Stimulated activated naive CD8-positive, alpha-beta T cell treated with anti-CD3 and anti-CD28 coated beads, Interleukin-15, Interleukin-2, amounts not matched to agents 100 ng/mL and 50 ng/mL, for 24 hours (primary cell): ENCODE data around the gene A3GALT2.

Source experiments
- H3K27ac Mint-ChIP-seq: one replicate; pipeline ENCODE4 v1.8.0; 2021; ENCODE audit warnings: mild to moderate bottlenecking, mixed read lengths
- H3K27me3 Mint-ChIP-seq: one replicate; pipeline ENCODE4 v1.8.0; 2021; ENCODE audit warnings: mixed read lengths
- H3K36me3 Mint-ChIP-seq: one replicate; pipeline ENCODE4 v1.8.0; 2021; ENCODE audit warnings: low read depth, mixed read lengths
- H3K4me1 Mint-ChIP-seq: one replicate; pipeline ENCODE4 v1.8.0; 2021; ENCODE audit warnings: low read depth, mixed read lengths
- H3K4me3 Mint-ChIP-seq: one replicate; pipeline ENCODE4 v1.8.0; 2021; ENCODE audit warnings: mild to moderate bottlenecking, mixed read lengths
- H3K9me3 Mint-ChIP-seq: one replicate; pipeline ENCODE4 v1.8.0; 2021; ENCODE audit warnings: mixed read lengths

A3GALT2 gene

DNA sequence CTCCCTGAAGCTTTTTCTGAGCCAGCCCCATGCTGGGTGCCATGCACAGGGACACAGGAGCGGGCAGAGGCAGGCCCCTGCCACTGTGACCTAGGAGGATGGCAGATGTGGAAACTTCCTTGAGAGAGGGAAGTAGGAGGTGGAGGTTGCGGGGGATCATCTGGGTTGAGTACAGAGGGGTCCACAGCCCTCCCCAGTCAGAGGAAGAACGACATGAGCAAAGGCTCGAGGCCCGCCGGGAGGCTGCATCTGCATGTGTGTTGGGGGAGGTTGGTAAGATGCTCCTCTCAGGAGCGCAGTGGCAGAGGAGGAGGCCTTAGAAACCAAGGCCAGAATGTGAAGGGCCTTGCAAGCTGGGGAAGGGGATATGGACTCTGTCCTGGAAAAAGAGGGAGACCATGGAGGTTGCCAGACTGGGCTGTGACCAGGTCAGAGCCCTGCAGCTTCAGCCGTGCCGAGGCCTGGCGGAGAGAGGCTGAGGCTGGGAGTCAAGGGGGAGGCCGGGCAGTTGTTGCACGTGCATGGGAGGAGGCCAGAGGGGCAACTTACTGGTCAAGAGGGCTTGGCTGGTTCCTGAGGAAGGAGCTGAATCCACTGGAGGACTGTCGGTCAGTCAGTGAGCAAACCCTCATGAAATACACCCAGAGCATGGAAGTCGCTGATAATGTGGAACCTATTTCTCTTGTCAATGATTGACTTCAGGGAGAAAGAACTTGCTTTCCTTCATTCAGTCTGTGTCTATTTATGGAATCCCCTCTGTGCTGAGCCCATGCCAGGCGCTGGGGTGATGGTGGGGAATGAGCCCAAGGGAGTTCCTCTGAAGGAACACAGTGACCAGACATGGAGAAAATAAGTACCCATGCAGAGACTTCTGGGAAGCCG lies 31.7 kb downstream of the A3GALT2 start:
- Mint-ChIP-seq H3K36me3 (peaks cover 11% of the 10 kb centered on the region), H3K27ac (no peak overlapping the region), H3K9me3 (no peaks in the 10 kb centered on the region), H3K27me3 (no peaks in the 10 kb centered on the region), H3K4me1 (no peaks in the 10 kb centered on the region), H3K4me3 (no peak overlapping the region)

DNA sequence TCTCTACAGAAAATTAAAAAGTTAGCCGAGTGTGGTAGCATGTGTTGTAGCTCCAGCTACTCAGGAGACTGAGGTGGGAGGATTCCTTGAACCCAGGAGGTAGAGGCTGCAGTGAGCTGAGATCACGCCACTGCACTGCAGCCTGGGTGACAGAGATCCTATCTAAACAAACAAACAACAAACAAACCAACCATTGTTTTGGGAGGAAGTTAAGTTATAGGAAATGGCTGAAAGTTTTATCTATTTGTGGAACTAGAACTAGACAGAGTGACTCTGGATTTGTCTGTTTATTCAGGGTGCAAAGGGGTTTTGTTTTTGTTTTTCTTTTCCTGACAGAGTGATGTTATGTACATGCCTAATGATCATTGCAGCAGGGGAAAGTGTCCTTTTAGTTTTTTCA lies 33.6 kb downstream of the A3GALT2 start:
- no peaks in the 10 kb centered on the region for H3K4me1 Mint-ChIP-seq
- H3K27me3 Mint-ChIP-seq = no peaks in the 10 kb centered on the region
- no peaks in the 10 kb centered on the region for H3K9me3 Mint-ChIP-seq
- H3K4me3 Mint-ChIP-seq = no peak overlapping the region
- H3K27ac Mint-ChIP-seq = no peak overlapping the region
- H3K36me3 Mint-ChIP-seq = peaks cover 16% of the 10 kb centered on the region

DNA sequence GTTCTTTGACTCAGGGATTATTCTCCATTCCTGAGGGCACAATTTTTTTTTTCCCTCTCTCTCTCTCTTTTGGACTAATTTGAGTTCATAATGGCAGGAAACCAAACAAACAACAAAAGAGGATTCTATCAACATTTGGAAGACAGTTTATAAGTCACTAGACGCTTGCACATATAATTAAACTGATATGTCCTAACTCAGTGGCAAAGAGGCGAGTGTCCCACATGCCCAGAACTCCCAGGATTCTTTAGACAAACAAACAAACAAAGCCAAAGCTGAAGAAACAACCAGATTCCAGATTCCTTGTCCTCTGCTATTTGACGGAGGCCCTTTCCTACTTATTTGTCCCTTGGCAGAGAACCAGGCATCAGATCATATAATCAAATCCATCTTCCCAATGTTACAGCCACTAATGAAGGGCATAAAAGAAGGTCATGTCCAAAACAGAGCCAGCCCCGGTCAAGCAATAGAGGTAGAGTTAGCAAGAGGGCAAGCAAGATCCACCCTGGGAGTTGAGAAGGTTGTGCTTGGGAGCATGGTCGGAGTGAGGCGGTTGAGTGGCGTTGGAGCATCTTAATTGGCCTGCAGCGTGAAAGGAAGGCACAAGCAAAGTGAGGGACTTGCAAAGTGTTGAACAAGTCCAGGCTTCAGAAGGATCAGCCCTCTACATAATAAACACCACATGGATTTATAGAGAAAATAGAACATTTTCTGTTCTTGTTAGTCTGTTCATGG lies 34.3 kb downstream of the A3GALT2 start:
- no peak overlapping the region for H3K4me3 Mint-ChIP-seq
- H3K4me1 Mint-ChIP-seq = no peaks in the 10 kb centered on the region
- peaks cover 23% of the 10 kb centered on the region for H3K36me3 Mint-ChIP-seq
- H3K27ac Mint-ChIP-seq = no peak overlapping the region
- H3K27me3 Mint-ChIP-seq = no peaks in the 10 kb centered on the region
- no peaks in the 10 kb centered on the region for H3K9me3 Mint-ChIP-seq

DNA sequence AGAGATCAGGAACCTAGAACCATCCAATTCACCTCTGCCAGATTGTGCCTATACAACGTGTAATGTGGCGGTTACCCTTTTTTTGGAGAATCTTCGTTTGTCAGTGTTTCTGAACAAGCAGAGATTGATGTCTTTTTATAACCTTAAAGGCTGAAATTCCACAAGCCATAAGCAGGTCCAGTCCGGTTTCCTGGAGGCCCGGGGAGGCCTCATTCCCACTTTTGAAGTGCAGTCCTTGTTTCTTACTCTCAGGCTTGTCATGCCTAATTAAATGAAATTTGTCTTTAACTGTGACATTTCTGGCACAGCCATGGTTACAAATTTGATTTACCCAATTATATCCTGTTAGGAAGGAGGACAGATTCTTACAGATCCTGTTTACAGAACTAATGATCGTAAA lies 36.8 kb downstream of the A3GALT2 start:
- Mint-ChIP-seq H3K27ac (no peak overlapping the region), H3K4me1 (no peaks in the 10 kb centered on the region), H3K4me3 (no peak overlapping the region), H3K9me3 (no peaks in the 10 kb centered on the region), H3K36me3 (peaks cover 19% of the 10 kb centered on the region), H3K27me3 (no peaks in the 10 kb centered on the region)

DNA sequence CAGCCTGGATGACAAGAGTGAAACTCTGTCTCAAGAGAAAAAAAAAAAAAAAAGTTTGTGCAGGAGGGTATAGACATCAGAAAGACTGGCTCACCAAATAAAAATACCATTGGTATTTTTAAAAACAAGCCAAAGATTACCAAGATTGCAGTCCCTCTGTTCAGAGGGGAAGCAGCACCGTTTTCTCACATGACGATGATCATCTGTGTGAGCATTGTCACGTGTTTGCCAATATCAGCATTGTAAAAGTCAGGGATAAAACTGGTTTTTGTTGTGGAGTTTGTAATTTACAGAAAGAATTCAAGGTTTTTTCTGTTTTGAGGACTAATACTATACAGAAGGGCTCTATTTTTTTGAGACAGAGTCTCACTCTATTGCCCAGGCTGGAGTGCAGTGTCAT lies 38.1 kb downstream of the A3GALT2 start:
- no peak overlapping the region for H3K27ac Mint-ChIP-seq
- no peaks in the 10 kb centered on the region for H3K27me3 Mint-ChIP-seq
- no peaks in the 10 kb centered on the region for H3K4me1 Mint-ChIP-seq
- no peaks in the 10 kb centered on the region for H3K9me3 Mint-ChIP-seq
- no peak overlapping the region for H3K4me3 Mint-ChIP-seq
- peaks cover 16% of the 10 kb centered on the region for H3K36me3 Mint-ChIP-seq

DNA sequence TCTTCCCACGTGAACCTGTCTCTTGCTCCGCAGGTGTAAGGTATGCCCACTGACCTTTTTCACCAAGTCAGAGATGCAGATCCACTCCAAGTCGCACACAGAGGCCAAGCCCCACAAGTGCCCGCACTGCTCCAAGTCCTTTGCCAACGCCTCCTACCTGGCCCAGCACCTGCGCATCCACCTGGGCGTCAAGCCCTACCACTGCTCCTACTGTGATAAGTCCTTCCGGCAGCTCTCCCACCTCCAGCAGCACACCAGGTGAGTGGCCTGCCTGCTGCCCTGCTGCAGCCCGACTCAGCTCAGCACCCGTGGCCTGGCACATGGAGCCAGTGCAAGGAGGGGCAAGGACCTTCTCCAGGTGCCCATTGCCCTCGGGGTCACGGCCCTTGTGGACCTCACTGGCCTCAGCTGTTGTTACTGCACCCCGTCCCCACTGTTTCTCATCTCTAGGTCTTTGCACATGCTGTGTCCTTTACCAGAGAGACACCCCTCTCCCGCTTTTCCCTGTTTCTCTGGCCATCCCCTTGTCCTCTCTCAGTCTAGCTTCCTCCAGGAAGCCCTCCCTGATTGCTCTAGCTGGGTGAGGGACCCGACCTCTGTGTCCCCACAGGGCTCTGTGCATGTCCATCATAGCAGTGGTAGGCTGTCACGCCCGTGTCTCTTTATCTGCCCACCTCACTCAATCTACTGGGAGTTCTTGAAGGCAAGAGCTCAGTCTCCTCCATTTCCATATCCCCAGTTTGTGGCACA lies 39.2 kb downstream of the A3GALT2 start:
- Mint-ChIP-seq H3K27ac (no peak overlapping the region), H3K4me1 (no peaks in the 10 kb centered on the region), H3K4me3 (no peak overlapping the region), H3K9me3 (no peaks in the 10 kb centered on the region), H3K27me3 (no peaks in the 10 kb centered on the region), H3K36me3 (peaks cover 20% of the 10 kb centered on the region)

DNA sequence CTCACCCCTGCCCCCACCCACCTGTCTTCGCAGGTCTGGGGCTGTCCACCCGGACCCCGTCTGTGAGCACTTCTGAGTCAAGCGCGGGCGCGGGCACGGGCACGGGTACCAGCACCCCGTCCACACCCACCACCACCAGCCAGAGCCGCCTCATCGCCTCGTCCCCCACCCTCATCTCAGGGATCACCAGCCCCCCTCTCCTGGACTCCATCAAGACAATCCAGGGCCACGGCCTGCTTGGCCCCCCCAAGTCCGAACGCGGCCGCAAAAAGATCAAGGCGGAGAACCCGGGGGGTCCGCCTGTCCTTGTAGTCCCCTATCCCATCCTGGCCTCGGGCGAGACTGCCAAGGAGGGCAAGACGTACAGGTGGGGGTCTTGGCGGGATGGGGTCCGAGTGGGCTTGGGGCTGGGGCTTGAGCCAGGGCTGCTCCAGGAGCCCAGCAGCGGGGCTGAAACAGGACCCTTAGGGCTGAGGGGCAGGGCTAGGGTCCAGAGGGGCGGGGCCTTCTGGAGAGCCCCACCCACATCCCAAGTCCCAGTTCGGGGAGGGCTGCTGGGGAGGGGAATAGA lies 40.7 kb downstream of the A3GALT2 start:
- Mint-ChIP-seq H3K4me3 (no peak overlapping the region), H3K27me3 (no peaks in the 10 kb centered on the region), H3K27ac (no peak overlapping the region), H3K9me3 (no peaks in the 10 kb centered on the region), H3K4me1 (no peaks in the 10 kb centered on the region), H3K36me3 (peaks cover 20% of the 10 kb centered on the region)

DNA sequence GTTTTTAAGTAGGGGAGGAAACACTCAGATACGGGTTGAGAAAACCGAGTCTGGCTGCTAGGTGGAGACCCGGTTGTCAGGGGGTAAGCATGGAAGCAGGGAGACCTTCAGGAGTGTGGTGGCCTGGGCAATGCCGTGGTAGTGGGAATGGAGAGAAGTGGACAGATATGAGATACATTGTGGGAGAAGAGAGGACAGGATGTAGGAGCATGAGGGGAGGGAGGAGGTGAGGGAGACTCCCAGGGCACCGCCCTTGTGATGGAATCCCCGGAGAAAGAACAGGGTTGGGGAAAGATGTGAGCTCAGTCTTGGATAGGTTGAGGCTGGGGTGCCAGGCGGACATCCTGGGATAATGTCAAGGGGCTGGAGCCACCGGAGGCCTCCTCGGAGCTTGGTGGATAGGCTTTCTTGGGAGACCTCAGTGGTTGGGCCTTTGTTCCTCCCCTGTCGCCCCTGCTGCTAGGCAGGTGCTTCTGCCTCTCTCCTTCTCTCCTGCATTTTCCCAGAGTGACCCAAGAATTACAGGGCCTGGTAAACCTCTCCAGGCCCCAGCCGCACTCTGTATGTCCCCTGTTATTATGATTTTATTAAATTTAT lies 43.3 kb downstream of the A3GALT2 start:
- H3K4me1 Mint-ChIP-seq = peaks cover 16% of the 10 kb centered on the region
- H3K9me3 Mint-ChIP-seq = no peaks in the 10 kb centered on the region
- H3K27me3 Mint-ChIP-seq = no peaks in the 10 kb centered on the region
- H3K4me3 Mint-ChIP-seq = no peak overlapping the region
- peaks cover 16% of the 10 kb centered on the region for H3K36me3 Mint-ChIP-seq
- no peak overlapping the region for H3K27ac Mint-ChIP-seq

DNA sequence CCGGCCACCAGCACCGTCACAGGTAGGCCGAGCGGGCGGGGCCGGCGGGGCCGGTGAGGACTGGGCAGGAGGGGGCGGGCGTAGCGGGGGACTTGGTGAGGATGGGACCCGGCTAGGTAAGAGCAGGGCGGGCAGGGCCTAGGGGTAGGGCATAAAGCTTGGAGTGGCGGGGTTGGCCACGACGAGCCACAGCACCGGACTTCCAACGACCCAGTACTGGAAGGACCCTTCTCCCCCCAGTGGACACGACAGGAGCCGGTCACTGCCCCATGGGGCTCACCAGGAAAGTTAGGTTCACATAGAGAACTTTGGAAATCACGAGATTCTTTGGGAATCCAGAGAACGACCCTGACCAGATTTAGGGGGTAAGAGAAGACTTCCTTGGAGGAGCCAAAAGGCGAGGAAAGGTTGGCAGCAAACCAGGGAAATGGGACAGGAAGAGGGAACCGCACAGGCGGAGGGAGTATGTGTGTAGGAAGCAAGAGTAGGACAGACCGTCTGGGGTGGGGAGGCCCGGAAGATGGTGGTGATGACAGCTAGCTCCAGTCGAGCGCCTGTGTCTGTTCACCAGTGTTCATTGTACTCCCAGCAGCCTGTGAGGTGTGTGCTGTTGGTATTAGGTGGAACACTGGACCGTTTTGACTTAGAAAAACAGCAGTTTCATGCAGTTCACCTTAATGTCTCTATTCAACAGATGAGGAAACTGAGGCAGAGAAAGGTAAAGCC lies 44.2 kb downstream of the A3GALT2 start:
- H3K4me1 Mint-ChIP-seq = peaks cover 18% of the 10 kb centered on the region
- H3K27me3 Mint-ChIP-seq = no peaks in the 10 kb centered on the region
- no peak overlapping the region for H3K27ac Mint-ChIP-seq
- H3K4me3 Mint-ChIP-seq = no peak overlapping the region
- no peaks in the 10 kb centered on the region for H3K9me3 Mint-ChIP-seq
- peaks cover 9% of the 10 kb centered on the region for H3K36me3 Mint-ChIP-seq

DNA sequence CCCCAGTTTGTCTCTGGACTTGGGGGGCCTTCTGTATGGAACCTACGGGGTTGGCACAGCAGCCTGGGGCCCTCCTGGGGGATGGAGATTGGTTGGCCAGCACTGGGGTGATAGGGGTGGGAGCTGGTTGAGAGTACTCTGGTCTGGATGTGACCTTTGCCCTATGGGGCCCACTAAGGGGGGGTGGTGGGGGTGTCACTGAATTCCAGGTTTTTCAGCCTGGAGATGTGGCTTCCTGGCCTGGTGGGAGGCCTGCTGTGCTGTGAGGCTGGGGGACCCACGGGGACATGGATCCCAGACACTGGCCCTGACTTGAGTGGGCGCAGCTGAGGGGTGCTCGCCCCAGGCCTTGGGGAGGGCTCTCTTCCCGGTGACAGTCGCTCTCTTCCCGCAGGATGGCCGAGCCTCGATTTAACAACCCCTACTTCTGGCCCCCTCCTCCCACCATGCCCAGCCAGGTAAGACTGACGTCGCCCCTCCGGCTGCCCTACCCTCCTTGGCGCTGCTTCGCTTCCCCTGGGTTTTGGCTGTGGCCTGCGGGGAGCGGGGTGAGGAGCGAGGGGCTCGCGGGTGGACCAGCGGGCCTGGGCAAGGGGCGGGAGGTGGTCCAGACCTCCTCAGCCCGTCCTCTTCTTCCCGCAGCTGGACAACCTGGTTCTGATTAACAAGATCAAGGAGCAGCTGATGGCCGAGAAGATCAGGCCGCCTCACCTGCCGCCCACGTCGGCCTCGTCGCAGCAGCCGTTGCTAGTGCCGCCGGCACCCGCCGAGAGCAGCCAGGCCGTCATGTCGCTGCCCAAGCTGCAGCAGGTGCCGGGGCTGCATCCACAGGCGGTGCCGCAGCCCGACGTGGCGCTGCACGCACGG lies 45.0 kb downstream of the A3GALT2 start:
- no peak overlapping the region for H3K27ac Mint-ChIP-seq
- no peaks in the 10 kb centered on the region for H3K27me3 Mint-ChIP-seq
- H3K9me3 Mint-ChIP-seq = no peaks in the 10 kb centered on the region
- H3K4me3 Mint-ChIP-seq = no peak overlapping the region
- H3K36me3 Mint-ChIP-seq = peaks cover 5% of the 10 kb centered on the region
- H3K4me1 Mint-ChIP-seq = peaks cover 18% of the 10 kb centered on the region

DNA sequence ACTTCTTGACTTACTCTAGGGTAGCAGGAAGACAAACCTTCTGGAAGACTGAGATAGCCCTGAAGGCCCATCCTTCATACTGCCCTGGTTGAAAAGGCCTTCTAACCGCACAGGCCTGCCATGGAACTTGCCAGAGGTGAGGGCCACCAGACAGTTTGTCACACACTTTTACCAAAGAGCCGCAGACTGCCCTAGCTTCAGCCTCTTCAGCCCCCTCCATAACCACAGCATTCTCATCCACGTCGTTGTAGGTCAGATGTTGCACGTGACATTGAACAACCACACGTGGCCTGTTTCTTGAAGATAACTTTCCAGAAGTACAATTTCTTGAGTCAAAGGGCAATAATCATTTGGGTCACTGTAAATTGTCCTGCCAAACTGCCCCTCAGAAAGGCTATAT lies 45.7 kb downstream of the A3GALT2 start:
- Mint-ChIP-seq H3K4me3 (no peak overlapping the region), H3K4me1 (peaks cover 18% of the 10 kb centered on the region), H3K27ac (no peak overlapping the region), H3K36me3 (peaks cover 5% of the 10 kb centered on the region), H3K9me3 (no peaks in the 10 kb centered on the region), H3K27me3 (no peaks in the 10 kb centered on the region)

DNA sequence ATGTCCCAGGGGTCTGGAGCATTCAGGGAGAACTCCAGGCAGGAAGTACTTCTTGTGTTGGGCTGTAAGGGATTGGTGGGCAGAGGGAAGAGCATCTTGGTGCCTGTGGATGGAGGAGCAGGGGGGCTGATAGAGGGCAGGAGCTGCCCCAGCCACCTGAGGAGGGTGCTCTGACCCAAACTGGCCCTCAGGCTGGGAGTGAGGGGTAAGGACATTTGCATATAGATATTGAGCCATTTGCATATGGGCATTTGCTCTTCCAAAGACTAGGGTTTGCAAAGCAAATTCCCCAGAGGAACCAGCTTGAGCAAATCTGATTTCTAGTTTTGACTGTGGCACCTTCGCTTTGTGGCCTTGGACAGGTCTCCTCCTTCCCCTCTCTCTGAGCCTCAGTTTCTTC lies 46.5 kb downstream of the A3GALT2 start:
- H3K36me3 Mint-ChIP-seq = peaks cover 5% of the 10 kb centered on the region
- no peaks in the 10 kb centered on the region for H3K27me3 Mint-ChIP-seq
- no peak overlapping the region for H3K27ac Mint-ChIP-seq
- peaks cover 18% of the 10 kb centered on the region for H3K4me1 Mint-ChIP-seq
- H3K4me3 Mint-ChIP-seq = no peak overlapping the region
- no peaks in the 10 kb centered on the region for H3K9me3 Mint-ChIP-seq

DNA sequence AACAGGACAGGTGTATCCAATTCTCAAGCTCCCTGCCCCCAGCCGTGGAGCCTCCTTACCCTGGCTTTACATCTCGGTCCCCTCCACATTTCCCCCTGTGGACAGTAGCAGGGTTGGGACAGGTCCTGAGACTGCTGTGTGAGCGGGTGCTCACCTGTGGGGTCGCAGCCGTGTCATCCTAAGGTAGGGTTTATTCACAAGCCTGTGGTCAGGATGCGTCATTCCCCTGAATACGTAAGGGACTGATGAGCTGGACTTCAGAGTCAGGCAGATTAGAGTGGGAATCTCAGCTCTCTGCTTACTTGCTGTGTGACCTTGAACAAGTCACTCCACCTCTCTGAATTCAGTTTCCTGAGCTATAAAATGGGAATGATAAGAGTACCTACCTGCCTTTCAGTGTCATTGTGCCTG lies 46.9 kb downstream of the A3GALT2 start:
- H3K36me3 Mint-ChIP-seq = peaks cover 5% of the 10 kb centered on the region
- no peak overlapping the region for H3K27ac Mint-ChIP-seq
- no peak overlapping the region for H3K4me3 Mint-ChIP-seq
- no peaks in the 10 kb centered on the region for H3K9me3 Mint-ChIP-seq
- no peaks in the 10 kb centered on the region for H3K27me3 Mint-ChIP-seq
- H3K4me1 Mint-ChIP-seq = peaks cover 18% of the 10 kb centered on the region
